SK-N-SH treated with all-trans-retinoic acid at 6 μM for 48 hours (cell line): ENCODE results near the gene CEP63.

ENCODE experiments used
- ATAC-seq: fragments of 200-7000 bp; cut with Tn5 transposase; 3 replicates; pipeline ENCODE4 v1.9.1; 2020; ENCODE audit warnings: mild to moderate bottlenecking, moderate library complexity
- ARNTL ChIP-seq: fragments of 450-650 bp; formaldehyde crosslinking; IDR thresholded peaks from 2 replicates; pipeline ENCODE4 v1.5.0; 2020; ENCODE audit warnings: low read depth, mild to moderate bottlenecking, moderate library complexity, borderline replicate concordance
- BACH2 ChIP-seq: fragments of 250-450 bp; sonication (Bioruptor Pico); IDR thresholded peaks from 2 replicates; pipeline ENCODE4 v1.9.0; 2021; ENCODE audit warnings: mild to moderate bottlenecking, borderline replicate concordance
- CSDC2 ChIP-seq: fragments of 250-450 bp; sonication (Bioruptor Pico); IDR thresholded peaks from 2 replicates; pipeline ENCODE4 v1.5.0; 2020; ENCODE audit warnings: mild to moderate bottlenecking, moderate library complexity
- CSRNP3 ChIP-seq: fragments of 250-450 bp; sonication (Bioruptor Pico); IDR thresholded peaks from 2 replicates; pipeline ENCODE4 v1.5.1; 2021; ENCODE audit warnings: mild to moderate bottlenecking, moderate library complexity
- ESRRG ChIP-seq: fragments of 250-450 bp; sonication (Bioruptor Pico); IDR thresholded peaks from 2 replicates; pipeline ENCODE4 v1.6.1; 2021; ENCODE audit warnings: mild to moderate bottlenecking
- GLIS3 ChIP-seq: fragments of 250-450 bp; sonication (Bioruptor Pico); IDR thresholded peaks from 2 replicates; pipeline ENCODE4 v1.5.0; 2020; ENCODE audit warnings: mild to moderate bottlenecking, moderate library complexity
- OSR1 ChIP-seq: fragments of 250-450 bp; sonication (Bioruptor Pico); IDR thresholded peaks from 2 replicates; pipeline ENCODE4 v1.8.0; 2022; ENCODE audit warnings: moderate library complexity, mild to moderate bottlenecking, inconsistent platforms
- PPARA ChIP-seq: fragments of 250-450 bp; sonication (Bioruptor Pico); IDR thresholded peaks from 2 replicates; pipeline ENCODE4 v1.5.0; 2020; ENCODE audit warnings: mild to moderate bottlenecking, borderline replicate concordance
- RARB ChIP-seq: fragments of 250-450 bp; sonication (Bioruptor Pico); IDR thresholded peaks from 2 replicates; pipeline ENCODE4 v1.8.0; 2021; ENCODE audit warnings: mild to moderate bottlenecking, moderate library complexity
- SNAI2 ChIP-seq: fragments of 250-450 bp; sonication (Bioruptor Pico); IDR thresholded peaks from 2 replicates; pipeline ENCODE4 v1.5.0; 2020; ENCODE audit warnings: mild to moderate bottlenecking, moderate library complexity
- TCF4 ChIP-seq: fragments of 250-450 bp; sonication (Bioruptor Pico); IDR thresholded peaks from 2 replicates; pipeline ENCODE4 v1.8.0; 2021; ENCODE audit warnings: mild to moderate bottlenecking, moderate library complexity, borderline replicate concordance
- TOX ChIP-seq: fragments of 250-450 bp; sonication (Bioruptor Pico); IDR thresholded peaks from 2 replicates; pipeline ENCODE4 v1.8.0; 2021; ENCODE audit warnings: mild to moderate bottlenecking, moderate library complexity, borderline replicate concordance
- TSHZ2 ChIP-seq: fragments of 250-450 bp; sonication (Bioruptor Pico); IDR thresholded peaks from 2 replicates; pipeline ENCODE4 v1.5.0; 2020; ENCODE audit warnings: mild to moderate bottlenecking, moderate library complexity
- ZFP3 ChIP-seq: fragments of 250-450 bp; sonication (Bioruptor Pico); IDR thresholded peaks from 2 replicates; pipeline ENCODE4 v1.5.0; 2020; ENCODE audit warnings: mild to moderate bottlenecking, moderate library complexity
- ZFP30 ChIP-seq: fragments of 450-650 bp; formaldehyde crosslinking; IDR thresholded peaks from 2 replicates; pipeline ENCODE4 v1.5.0; 2022; ENCODE audit warnings: mild to moderate bottlenecking, moderate library complexity
- ZNF565 ChIP-seq: fragments of 450-650 bp; formaldehyde crosslinking; conservative IDR thresholded peaks from 2 replicates; pipeline ENCODE4 v1.5.0; 2020; ENCODE audit warnings: low read depth, mild to moderate bottlenecking, moderate library complexity
- ZNF70 ChIP-seq: fragments of 450-650 bp; formaldehyde crosslinking; IDR thresholded peaks from 2 replicates; pipeline ENCODE4 v1.5.0; 2020; ENCODE audit warnings: mild to moderate bottlenecking, moderate library complexity
- ZNF8 ChIP-seq: fragments of 450-650 bp; formaldehyde crosslinking; IDR thresholded peaks from 2 replicates; pipeline ENCODE4 v1.5.0; 2020; ENCODE audit warnings: mild to moderate bottlenecking, moderate library complexity
- TF ChIP-seq, protein P1 (sequence below): fragments of 250-450 bp; sonication (Bioruptor Pico); IDR thresholded peaks from 2 replicates; pipeline ENCODE4 v1.5.1; 2020; ENCODE audit warnings: low read depth, mild to moderate bottlenecking, moderate library complexity
- TF ChIP-seq, protein P2 (sequence below): fragments of 250-450 bp; sonication (Bioruptor Pico); IDR thresholded peaks from 2 replicates; pipeline ENCODE4 v1.8.0; 2021; ENCODE audit warnings: low read depth, mild to moderate bottlenecking, moderate library complexity, borderline replicate concordance
- TF ChIP-seq, protein P3 (sequence below): fragments of 250-450 bp; sonication (Bioruptor Pico); IDR thresholded peaks from 2 replicates; pipeline ENCODE4 v1.8.0; 2020; ENCODE audit warnings: mild to moderate bottlenecking, moderate library complexity, borderline replicate concordance

CEP63 gene

DNA sequence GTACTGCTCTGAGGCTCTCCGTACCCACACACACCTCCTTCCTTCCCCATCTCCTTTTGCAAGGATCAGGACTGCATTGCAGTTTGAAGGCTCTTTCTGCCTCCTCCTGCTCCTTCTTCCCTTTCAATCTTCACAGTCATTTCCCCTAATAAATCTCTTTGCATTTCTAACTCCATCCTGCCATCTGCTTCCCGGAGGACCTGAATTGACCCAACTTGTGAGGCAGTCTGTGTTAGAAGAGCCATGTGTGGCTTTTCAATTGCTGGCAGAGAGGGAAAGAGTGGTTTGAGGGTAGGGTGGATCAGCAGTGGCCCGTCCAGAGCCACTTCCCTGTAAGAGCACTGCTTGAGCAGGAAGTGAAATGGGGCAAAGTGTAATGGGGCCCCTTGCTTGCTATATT lies 35.9 kb upstream of the CEP63 start:
- ATAC-seq: no peak
- no peak for TF ChIP-seq ZFP30 (CRISPR knock-in tag)
- no peak for TF ChIP-seq BACH2 (CRISPR knock-in tag)
- no peak for TF ChIP-seq RARB (CRISPR knock-in tag)
- no peak for TF ChIP-seq ZNF70 (CRISPR knock-in tag)
- TF ChIP-seq, protein P1, sequence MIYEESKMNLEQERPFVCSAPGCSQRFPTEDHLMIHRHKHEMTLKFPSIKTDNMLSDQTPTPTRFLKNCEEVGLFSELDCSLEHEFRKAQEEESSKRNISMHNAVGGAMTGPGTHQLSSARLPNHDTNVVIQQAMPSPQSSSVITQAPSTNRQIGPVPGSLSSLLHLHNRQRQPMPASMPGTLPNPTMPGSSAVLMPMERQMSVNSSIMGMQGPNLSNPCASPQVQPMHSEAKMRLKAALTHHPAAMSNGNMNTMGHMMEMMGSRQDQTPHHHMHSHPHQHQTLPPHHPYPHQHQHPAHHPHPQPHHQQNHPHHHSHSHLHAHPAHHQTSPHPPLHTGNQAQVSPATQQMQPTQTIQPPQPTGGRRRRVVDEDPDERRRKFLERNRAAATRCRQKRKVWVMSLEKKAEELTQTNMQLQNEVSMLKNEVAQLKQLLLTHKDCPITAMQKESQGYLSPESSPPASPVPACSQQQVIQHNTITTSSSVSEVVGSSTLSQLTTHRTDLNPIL: no peak
- no peak for TF ChIP-seq GLIS3 (CRISPR knock-in tag)
- TF ChIP-seq TSHZ2 (CRISPR knock-in tag): no peak
- TF ChIP-seq ZNF8 (CRISPR knock-in tag): no peak
- TF ChIP-seq SNAI2 (CRISPR knock-in tag): no peak
- no peak for TF ChIP-seq CSDC2
- TF ChIP-seq TCF4 (CRISPR knock-in tag): no peak
- TF ChIP-seq ZNF565 (CRISPR knock-in tag): no peak
- no peak for TF ChIP-seq PPARA (CRISPR knock-in tag)
- TF ChIP-seq ESRRG (CRISPR knock-in tag): no peak

DNA sequence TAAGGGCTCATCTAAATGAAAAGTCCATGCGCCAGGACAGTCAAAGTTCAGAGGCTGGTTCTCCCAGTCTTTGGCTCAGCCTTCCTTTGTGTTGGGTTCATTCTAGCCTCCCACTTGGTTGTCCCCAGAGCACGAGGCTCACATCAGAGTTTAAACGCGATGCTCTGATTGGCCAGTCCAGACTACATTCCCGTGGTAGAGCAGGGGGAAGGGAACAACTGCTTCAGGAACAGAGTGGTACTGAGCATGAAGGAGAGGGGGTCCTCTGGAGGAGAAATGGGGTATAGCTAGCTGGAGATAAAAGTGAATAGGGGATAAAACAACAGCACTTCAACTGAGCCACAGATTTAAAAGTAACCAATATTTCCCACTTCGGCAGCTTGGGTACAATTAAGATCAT lies 32.2 kb upstream of the CEP63 start:
- 0 out of 3 replicates have a peak, but pooled peaks have one; percentile 29 for ATAC-seq

More for the DNA sequence above, 32.2 kb upstream of the CEP63 start:
- no peak for TF ChIP-seq ZFP30 (CRISPR knock-in tag)
- TF ChIP-seq SNAI2 (CRISPR knock-in tag): no peak
- TF ChIP-seq OSR1 (CRISPR knock-in tag): no peak
- TF ChIP-seq ARNTL (CRISPR knock-in tag): no peak
- no peak for TF ChIP-seq ZNF8 (CRISPR knock-in tag)
- TF ChIP-seq GLIS3 (CRISPR knock-in tag): no peak
- no peak for TF ChIP-seq ZNF70 (CRISPR knock-in tag)
- TF ChIP-seq TSHZ2 (CRISPR knock-in tag): no peak
- TF ChIP-seq ZFP3 (CRISPR knock-in tag): no peak
- TF ChIP-seq ESRRG (CRISPR knock-in tag): no peak
- no peak for TF ChIP-seq TOX
- TF ChIP-seq CSDC2: no peak
- TF ChIP-seq, protein P2, sequence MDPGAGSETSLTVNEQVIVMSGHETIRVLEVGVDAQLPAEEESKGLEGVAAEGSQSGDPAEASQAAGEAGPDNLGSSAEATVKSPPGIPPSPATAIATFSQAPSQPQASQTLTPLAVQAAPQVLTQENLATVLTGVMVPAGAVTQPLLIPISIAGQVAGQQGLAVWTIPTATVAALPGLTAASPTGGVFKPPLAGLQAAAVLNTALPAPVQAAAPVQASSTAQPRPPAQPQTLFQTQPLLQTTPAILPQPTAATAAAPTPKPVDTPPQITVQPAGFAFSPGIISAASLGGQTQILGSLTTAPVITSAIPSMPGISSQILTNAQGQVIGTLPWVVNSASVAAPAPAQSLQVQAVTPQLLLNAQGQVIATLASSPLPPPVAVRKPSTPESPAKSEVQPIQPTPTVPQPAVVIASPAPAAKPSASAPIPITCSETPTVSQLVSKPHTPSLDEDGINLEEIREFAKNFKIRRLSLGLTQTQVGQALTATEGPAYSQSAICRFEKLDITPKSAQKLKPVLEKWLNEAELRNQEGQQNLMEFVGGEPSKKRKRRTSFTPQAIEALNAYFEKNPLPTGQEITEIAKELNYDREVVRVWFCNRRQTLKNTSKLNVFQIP: no peak
- TF ChIP-seq, protein P1: no peak
- TF ChIP-seq RARB (CRISPR knock-in tag): no peak
- no peak for TF ChIP-seq PPARA (CRISPR knock-in tag)
- TF ChIP-seq, protein P3, sequence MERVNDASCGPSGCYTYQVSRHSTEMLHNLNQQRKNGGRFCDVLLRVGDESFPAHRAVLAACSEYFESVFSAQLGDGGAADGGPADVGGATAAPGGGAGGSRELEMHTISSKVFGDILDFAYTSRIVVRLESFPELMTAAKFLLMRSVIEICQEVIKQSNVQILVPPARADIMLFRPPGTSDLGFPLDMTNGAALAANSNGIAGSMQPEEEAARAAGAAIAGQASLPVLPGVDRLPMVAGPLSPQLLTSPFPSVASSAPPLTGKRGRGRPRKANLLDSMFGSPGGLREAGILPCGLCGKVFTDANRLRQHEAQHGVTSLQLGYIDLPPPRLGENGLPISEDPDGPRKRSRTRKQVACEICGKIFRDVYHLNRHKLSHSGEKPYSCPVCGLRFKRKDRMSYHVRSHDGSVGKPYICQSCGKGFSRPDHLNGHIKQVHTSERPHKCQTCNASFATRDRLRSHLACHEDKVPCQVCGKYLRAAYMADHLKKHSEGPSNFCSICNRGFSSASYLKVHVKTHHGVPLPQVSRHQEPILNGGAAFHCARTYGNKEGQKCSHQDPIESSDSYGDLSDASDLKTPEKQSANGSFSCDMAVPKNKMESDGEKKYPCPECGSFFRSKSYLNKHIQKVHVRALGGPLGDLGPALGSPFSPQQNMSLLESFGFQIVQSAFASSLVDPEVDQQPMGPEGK (CRISPR knock-in tag): no peak
- no peak for TF ChIP-seq TCF4 (CRISPR knock-in tag)
- no peak for TF ChIP-seq CSRNP3 (CRISPR knock-in tag)
- no peak for TF ChIP-seq BACH2 (CRISPR knock-in tag)
- TF ChIP-seq, all 23 proteins: peak for 0
